PC-3 (cell line): Measurements from ENCODE around the gene ARHGAP27. TPM values are rescaled to one million over a fixed set of nuclear protein-coding genes. Genes with fewer than 3 reads are reported as not detected.
"Not testable (repeated sequence)": the region's sequence is repeated elsewhere in the genome, so short reads cannot be mapped to it uniquely, and the experiment has no call there.

Experiments used
- ATAC-seq: fragments of 200-7000 bp; cut with Tn5 transposase; 2 replicates; pipeline ENCODE4 v1.9.1; 2020; ENCODE audit warnings: mild to moderate bottlenecking, moderate library complexity
- BruUV-seq: library from RNA; stranded (reverse); fragments of 400-500 nt; replicated peaks from 2 replicates; lab custom pipeline; 2021; lab: Mats Ljungman, UMichigan
- CTCF ChIA-PET: fragments of 300-600 bp; sonication (Branson Sonifier 250); formaldehyde crosslinking; loops from one replicate; lab custom pipeline; 2022; ENCODE audit warnings: antibody characterized with exemption; lab: Charles Lee
- POLR2A ChIA-PET: fragments of 300-600 bp; sonication (Branson Sonifier 250); formaldehyde crosslinking; loops from one replicate; lab custom pipeline; 2022; ENCODE audit warnings: antibody characterized with exemption; ENCODE audit not compliant: unreplicated experiment; lab: Charles Lee
- DNase-seq: peaks from one replicate; pipeline ENCODE4 v3.0.0-alpha.2; 2015
- H2AFZ ChIP-seq: fragments of 300-600 bp; sonication (generic); 2 replicates; pipeline ENCODE4 v1.6.0; 2016; ENCODE audit warnings: antibody characterized with exemption, low read length
- H3F3A ChIP-seq: fragments of 300-600 bp; sonication (generic); one replicate; pipeline ENCODE4 v1.6.0; 2017; ENCODE audit warnings: antibody characterized with exemption, low read length, control low read depth, mild to moderate bottlenecking; ENCODE audit not compliant: unreplicated experiment
- H3K27ac ChIP-seq: fragments of 300-600 bp; sonication (generic); 2 replicates; pipeline ENCODE4 v1.5.1; 2016; ENCODE audit warnings: mild to moderate bottlenecking, low read length
- H3K27me3 ChIP-seq: fragments of 300-600 bp; sonication (generic); 2 replicates; pipeline ENCODE4 v1.6.1; 2016; ENCODE audit warnings: low read length, mixed read lengths
- H3K36me3 ChIP-seq: fragments of 300-600 bp; sonication (generic); 2 replicates; pipeline ENCODE4 v1.6.1; 2016; ENCODE audit warnings: low read depth, mixed run types, low read length, mixed read lengths
- H3K4me1 ChIP-seq: fragments of 300-600 bp; sonication (generic); 2 replicates; pipeline ENCODE4 v1.5.1; 2016; ENCODE audit warnings: low read length; ENCODE audit not compliant: insufficient read depth
- H3K4me2 ChIP-seq: fragments of 300-600 bp; sonication (generic); 2 replicates; pipeline ENCODE4 v1.6.0; 2016; ENCODE audit warnings: low read length
- H3K4me3 ChIP-seq: fragments of 300-600 bp; sonication (generic); 2 replicates; pipeline ENCODE4 v1.5.1; 2016; ENCODE audit warnings: mild to moderate bottlenecking, low read length, mixed read lengths
- H3K79me2 ChIP-seq: fragments of 300-600 bp; sonication (generic); 2 replicates; pipeline ENCODE4 v1.6.1; 2017; ENCODE audit warnings: low read length, mixed read lengths
- H3K9ac ChIP-seq: fragments of 300-600 bp; sonication (generic); 2 replicates; pipeline ENCODE4 v1.6.0; 2016; ENCODE audit warnings: mild to moderate bottlenecking, low read length
- H3K9me2 ChIP-seq: fragments of 300-600 bp; sonication (generic); replicated peaks from 2 replicates; pipeline ENCODE4 v1.6.1; 2016; ENCODE audit warnings: mixed run types, low read length, mixed read lengths
- H3K9me3 ChIP-seq: fragments of 300-600 bp; sonication (generic); 2 replicates; pipeline ENCODE4 v1.6.1; 2016; ENCODE audit warnings: low read length, mixed read lengths
- H4K20me1 ChIP-seq: fragments of 300-600 bp; sonication (generic); 2 replicates; pipeline ENCODE4 v1.6.1; 2016; ENCODE audit warnings: low read length, mixed read lengths
- EZH2 ChIP-seq: fragments of 300-600 bp; sonication (generic); IDR thresholded peaks from one replicate; pipeline ENCODE4 v1.6.1; 2017; ENCODE audit warnings: antibody characterized with exemption, mild to moderate bottlenecking, low read length; ENCODE audit not compliant: unreplicated experiment
- intact Hi-C: fragments of 100-400 bp; cut with micrococcal nuclease; formaldehyde crosslinking; loops from 2 replicates; pipeline ENCODE4 v1.9.0; 2023
- total RNA-seq: library from RNA; depleted of rRNA; stranded (reverse); fragments of >200 nt; gene quantifications from 2 replicates; pipeline ENCODE4 v1.2.3, GENCODE V29; 2014
- TF ChIP-seq, protein P1 (sequence below): fragments of 300-600 bp; sonication (generic); conservative IDR thresholded peaks from 2 replicates; pipeline ENCODE4 v1.5.1; 2017; ENCODE audit warnings: antibody characterized with exemption, low read depth, mild to moderate bottlenecking, low read length

The ARHGAP27 gene
- total RNA-seq, 1 experiment from 2014 or later, result 119 TPM

DNA sequence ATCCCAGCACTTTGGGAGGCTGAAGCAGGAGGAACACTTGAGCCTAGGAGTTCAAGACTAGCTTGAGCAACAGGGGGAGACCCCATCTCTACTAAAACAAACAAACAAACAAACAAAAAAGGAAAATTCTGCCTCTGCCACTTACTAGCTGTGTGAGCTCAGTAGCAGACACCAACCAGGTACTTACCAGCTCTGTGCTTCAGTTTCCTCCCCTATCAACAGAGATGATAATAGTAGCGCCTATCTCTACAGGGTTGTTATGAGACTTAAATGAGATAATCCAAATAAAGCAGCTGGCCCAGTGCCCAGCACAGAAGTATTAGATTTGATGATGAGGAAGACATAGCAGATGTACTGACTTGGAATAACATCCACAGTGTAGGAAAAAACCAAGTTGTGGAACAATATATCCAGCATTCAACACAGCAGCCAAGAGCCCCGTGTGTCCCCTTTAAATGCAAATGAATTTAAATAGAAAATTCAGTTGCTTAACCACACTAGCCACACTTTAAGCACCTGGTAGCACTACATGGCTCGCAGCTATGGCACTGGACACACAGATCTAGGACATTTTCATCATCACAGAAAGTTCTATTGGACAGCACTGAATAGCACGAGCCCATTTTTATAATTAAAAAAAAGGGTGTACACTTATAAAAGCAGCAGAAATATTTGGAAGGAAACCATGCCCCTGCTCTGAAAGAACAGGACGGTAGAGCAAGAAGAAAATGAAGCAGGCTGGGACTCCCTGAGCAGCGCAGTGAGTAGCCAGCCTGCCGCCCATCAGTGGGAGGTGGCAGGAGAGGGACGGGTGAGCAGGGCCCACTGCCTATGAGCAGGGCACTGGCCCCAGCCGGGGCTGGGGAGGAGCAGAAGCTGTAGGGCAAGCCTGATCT lies 19.9 kb upstream of the ARHGAP27 start:
- H3K79me2 ChIP-seq, H3K9me2 ChIP-seq, H3K4me1 ChIP-seq, H3K4me3 ChIP-seq, H3K27me3 ChIP-seq, H3K4me2 ChIP-seq, H4K20me1 ChIP-seq, POLR2A ChIA-PET, BruUV-seq, H3K9me3 ChIP-seq, H3K9ac ChIP-seq, H3F3A ChIP-seq, intact Hi-C loops, H2AFZ ChIP-seq, CTCF ChIA-PET, H3K27ac ChIP-seq, DNase-seq, ATAC-seq, H3K36me3 ChIP-seq: not testable (repeated sequence)

DNA sequence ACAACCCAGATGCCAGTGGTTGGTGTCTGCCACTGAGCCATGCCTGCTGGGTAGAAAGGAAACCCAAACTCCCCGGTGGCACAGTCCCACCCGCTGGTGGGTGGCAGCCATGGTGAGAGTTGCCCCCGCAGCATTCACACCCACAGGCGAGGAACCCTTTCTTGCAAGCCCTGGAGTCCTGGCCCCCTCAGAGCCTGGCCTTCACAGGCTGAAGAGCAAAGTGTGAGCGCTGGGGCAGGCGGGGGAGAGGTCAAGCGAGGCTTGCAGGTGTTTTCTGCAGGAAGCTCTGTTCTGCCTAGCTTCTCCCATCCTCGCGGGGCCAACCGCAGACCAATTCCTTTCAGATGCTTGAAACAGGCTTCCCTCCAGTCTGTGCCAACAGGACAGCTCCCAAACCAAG lies 19.0 kb upstream of the ARHGAP27 start:
- H3K79me2 ChIP-seq, CTCF ChIA-PET: not testable (repeated sequence)

DNA sequence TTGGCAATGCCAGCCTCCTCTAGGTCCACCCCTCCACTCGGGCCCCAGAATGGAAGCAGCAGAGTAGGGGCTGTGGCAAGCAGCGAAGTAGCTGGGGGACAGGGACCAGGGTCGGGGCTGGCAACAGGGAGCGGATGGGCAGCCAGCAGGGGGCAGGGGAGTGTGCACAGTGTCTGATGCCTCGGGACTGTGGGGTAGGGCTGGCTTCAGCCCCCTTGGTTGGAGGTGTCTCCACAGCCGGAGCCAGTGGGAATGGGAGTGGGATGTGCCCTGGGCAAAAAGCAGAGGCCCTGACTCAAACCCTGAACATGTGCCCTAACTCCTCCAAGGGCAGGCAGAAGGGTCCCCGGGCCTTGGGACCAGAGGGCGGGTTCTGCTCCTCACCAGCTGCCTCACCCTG lies 18.5 kb upstream of the ARHGAP27 start:
- Histone ChIP-seq H2AFZ (no peak overlapping the region), H3K4me2 (no peak overlapping the region), H3K27ac (no peak overlapping the region), H3K36me3 (no peaks in the 10 kb centered on the region), H3K9me3 (no peaks in the 10 kb centered on the region), H3F3A (no peaks in the 10 kb centered on the region), H3K79me2 (no peaks in the 10 kb centered on the region), H3K4me3 (no peak overlapping the region), H3K9ac (no peak overlapping the region), H3K27me3 (no peaks in the 10 kb centered on the region), H3K4me1 (peaks cover 9% of the 10 kb centered on the region), H4K20me1 (no peaks in the 10 kb centered on the region), H3K9me2 (no peaks in the 10 kb centered on the region)
- ChIA-PET CTCF (no interaction called here), POLR2A (no interaction called here)
- no TSS peak for BruUV-seq
- ATAC-seq, result no peak
- intact Hi-C loops, result no loop called here
- no peak for TF ChIP-seq EZH2
- TF ChIP-seq, protein P1, sequence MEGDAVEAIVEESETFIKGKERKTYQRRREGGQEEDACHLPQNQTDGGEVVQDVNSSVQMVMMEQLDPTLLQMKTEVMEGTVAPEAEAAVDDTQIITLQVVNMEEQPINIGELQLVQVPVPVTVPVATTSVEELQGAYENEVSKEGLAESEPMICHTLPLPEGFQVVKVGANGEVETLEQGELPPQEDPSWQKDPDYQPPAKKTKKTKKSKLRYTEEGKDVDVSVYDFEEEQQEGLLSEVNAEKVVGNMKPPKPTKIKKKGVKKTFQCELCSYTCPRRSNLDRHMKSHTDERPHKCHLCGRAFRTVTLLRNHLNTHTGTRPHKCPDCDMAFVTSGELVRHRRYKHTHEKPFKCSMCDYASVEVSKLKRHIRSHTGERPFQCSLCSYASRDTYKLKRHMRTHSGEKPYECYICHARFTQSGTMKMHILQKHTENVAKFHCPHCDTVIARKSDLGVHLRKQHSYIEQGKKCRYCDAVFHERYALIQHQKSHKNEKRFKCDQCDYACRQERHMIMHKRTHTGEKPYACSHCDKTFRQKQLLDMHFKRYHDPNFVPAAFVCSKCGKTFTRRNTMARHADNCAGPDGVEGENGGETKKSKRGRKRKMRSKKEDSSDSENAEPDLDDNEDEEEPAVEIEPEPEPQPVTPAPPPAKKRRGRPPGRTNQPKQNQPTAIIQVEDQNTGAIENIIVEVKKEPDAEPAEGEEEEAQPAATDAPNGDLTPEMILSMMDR, result peak; percentile 33; the same call in 1 of the 2 replicates
- no peak for DNase-seq

More for the DNA sequence above, 19.0 kb upstream of the ARHGAP27 start:
- H4K20me1 ChIP-seq, intact Hi-C loops, H3K9ac ChIP-seq, H3F3A ChIP-seq, BruUV-seq, H3K27me3 ChIP-seq, H3K36me3 ChIP-seq, H3K27ac ChIP-seq, H3K4me2 ChIP-seq, H3K4me1 ChIP-seq, H3K9me3 ChIP-seq, DNase-seq, H3K4me3 ChIP-seq, POLR2A ChIA-PET, H3K9me2 ChIP-seq, ATAC-seq, H2AFZ ChIP-seq: not testable (repeated sequence)

DNA sequence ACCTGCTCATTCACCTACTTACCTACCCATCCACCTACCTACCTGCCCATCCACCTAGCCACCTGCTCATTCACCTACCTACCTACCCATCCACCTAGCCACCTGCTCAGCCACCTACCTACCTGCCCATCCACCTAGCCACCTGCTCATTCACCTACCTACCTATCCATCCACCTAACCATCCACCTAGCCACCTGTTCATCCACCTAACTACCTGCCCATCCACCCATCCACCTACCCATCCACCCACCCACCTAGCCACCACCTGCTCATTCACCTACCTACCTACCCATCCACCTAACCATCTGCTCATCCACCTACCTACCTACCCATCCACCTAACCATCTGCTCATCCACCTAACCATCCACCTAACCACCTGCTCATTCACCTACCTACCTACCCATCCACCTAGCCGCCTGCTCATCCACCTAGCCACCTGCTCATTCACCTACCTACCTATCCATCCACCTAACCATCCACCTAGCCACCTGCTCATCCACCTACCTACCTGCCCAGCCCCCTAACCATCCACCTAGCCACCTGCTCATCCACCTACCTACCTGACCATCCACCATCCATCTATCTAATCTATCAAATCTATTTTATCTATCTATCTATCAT lies 17.1 kb upstream of the ARHGAP27 start:
- H3F3A ChIP-seq, H3K27me3 ChIP-seq, H3K4me3 ChIP-seq, H2AFZ ChIP-seq, CTCF ChIA-PET, H3K27ac ChIP-seq, H3K9me2 ChIP-seq, BruUV-seq, POLR2A ChIA-PET, H3K79me2 ChIP-seq, H3K4me2 ChIP-seq, H3K9ac ChIP-seq, ATAC-seq, H3K36me3 ChIP-seq, H4K20me1 ChIP-seq, H3K9me3 ChIP-seq, intact Hi-C loops, DNase-seq: not testable (repeated sequence)
- peaks cover 18% of the 10 kb centered on the region for H3K4me1 ChIP-seq

DNA sequence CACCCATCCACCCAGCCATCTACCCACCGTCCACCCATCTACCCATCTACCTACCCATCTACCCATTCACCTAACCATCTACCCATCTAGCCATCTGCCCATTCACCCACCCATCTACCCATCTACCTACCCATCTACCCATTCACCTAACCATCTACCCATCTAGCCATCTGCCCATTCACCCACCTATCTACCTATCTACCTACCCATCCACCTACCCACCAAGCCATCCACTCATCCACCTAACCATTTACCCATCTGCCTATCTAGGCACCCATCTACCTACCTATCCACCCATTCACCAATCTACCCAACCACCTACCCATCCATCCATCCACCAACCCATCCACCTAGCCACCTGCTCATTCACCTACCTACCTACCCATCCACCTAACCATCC lies 16.6 kb upstream of the ARHGAP27 start:
- POLR2A ChIA-PET, H3K27me3 ChIP-seq, H3K9me2 ChIP-seq, H3K9me3 ChIP-seq, intact Hi-C loops, H3K27ac ChIP-seq, H4K20me1 ChIP-seq, H3K9ac ChIP-seq, H3F3A ChIP-seq, CTCF ChIA-PET, H3K4me3 ChIP-seq, H3K4me2 ChIP-seq, H3K79me2 ChIP-seq, DNase-seq, H2AFZ ChIP-seq, BruUV-seq, ATAC-seq, H3K36me3 ChIP-seq: not testable (repeated sequence)
- peaks cover 18% of the 10 kb centered on the region for H3K4me1 ChIP-seq
